Activated CD8-positive, alpha-beta T cell treated with anti-CD3 and anti-CD28 coated beads for 36 hours (primary cell): Measurements from ENCODE around the gene PIK3AP1. TPM values are rescaled to one million over a fixed set of nuclear protein-coding genes. Genes with fewer than 3 reads are reported as not detected.

ENCODE experiments used
- ATAC-seq: fragments of 200-7000 bp; cut with Tn5 transposase; one replicate; pipeline ENCODE4 v1.10.0; 2021; ENCODE audit warnings: mild to moderate bottlenecking, moderate library complexity
- CTCF ChIA-PET: fragments of 350-600 bp; sonication (Branson Sonifier 250); formaldehyde crosslinking; loops from one replicate; lab custom pipeline; 2021; ENCODE audit warnings: antibody characterized with exemption; lab: Charles Lee
- POLR2A ChIA-PET: fragments of 350-600 bp; sonication (Branson Sonifier 250); formaldehyde crosslinking; loops from one replicate; lab custom pipeline; 2021; ENCODE audit warnings: antibody characterized with exemption; lab: Charles Lee
- DNase-seq: peaks from one replicate; pipeline ENCODE4 v3.0.0-alpha.2; 2020
- H3K27ac Mint-ChIP-seq: one replicate; pipeline ENCODE4 v1.8.0; 2021; ENCODE audit warnings: mild to moderate bottlenecking, mixed read lengths
- H3K27me3 Mint-ChIP-seq: one replicate; pipeline ENCODE4 v1.8.0; 2021; ENCODE audit warnings: mixed read lengths
- H3K36me3 Mint-ChIP-seq: one replicate; pipeline ENCODE4 v1.8.0; 2021; ENCODE audit warnings: low read depth, mixed read lengths
- H3K4me1 Mint-ChIP-seq: one replicate; pipeline ENCODE4 v1.8.0; 2021; ENCODE audit warnings: low read depth, mixed read lengths
- H3K4me3 Mint-ChIP-seq: one replicate; pipeline ENCODE4 v1.8.0; 2021; ENCODE audit warnings: mild to moderate bottlenecking, moderate library complexity, mixed read lengths
- H3K9me3 Mint-ChIP-seq: one replicate; pipeline ENCODE4 v1.8.0; 2021; ENCODE audit warnings: mixed read lengths
- CTCF ChIP-seq: fragments of 200-600 bp; IDR thresholded peaks from one replicate; pipeline ENCODE4 v1.8.0; 2022; ENCODE audit warnings: antibody characterized with exemption, mild to moderate bottlenecking
- intact Hi-C: fragments of 100-400 bp; cut with micrococcal nuclease; formaldehyde crosslinking; loops from one replicate; pipeline ENCODE4 v1.10.0; 2022
- total RNA-seq, 2 experiments: library from RNA; stranded (reverse); gene quantifications; one replicate each; pipeline ENCODE4 v1.2.3, GENCODE V29; 2021

PIK3AP1 gene
- total RNA-seq, 2 experiments from 2014 or later: 4.1 to 4.7 TPM

GRCh38 chr10:96573036-96573435 lies 147.3 kb downstream of the PIK3AP1 start:
- ATAC-seq (no peak), DNase-seq (no peak)
- TF ChIP-seq CTCF: no peak
- POLR2A ChIA-PET: no interaction called here
- intact Hi-C loops: no loop called here
- Mint-ChIP-seq H3K4me3 (no peak overlapping the region), H3K9me3 (no peaks in the 10 kb centered on the region), H3K36me3 (peaks cover 53% of the 10 kb centered on the region), H3K27me3 (no peaks in the 10 kb centered on the region), H3K4me1 (peaks cover 68% of the 10 kb centered on the region), H3K27ac (no peak overlapping the region)
- CTCF ChIA-PET: no interaction called here

- no peak for DNase-seq
- ChIA-PET POLR2A (interaction anchor here (0.7 kb wide), 1 partner anchor 9 kb away, joined by 3 read pairs; no protein-coding TSS in a partner anchor), CTCF (interaction anchor here (0.7 to 1.7 kb wide), 2 partner anchors 14 to 58 kb away, joined by 3 to 6 read pairs; partner anchors contain the start of gene TLL2)
- TF ChIP-seq CTCF: no peak
- peaks cover 64% of the 10 kb centered on the region for H3K4me1 Mint-ChIP-seq
- no peak for ATAC-seq
- H3K4me3 Mint-ChIP-seq: no peak overlapping the region
- H3K36me3 Mint-ChIP-seq: peaks cover 57% of the 10 kb centered on the region
- no peak overlapping the region for H3K27ac Mint-ChIP-seq
- intact Hi-C loops: no loop called here
- no peaks in the 10 kb centered on the region for H3K27me3 Mint-ChIP-seq
- no peaks in the 10 kb centered on the region for H3K9me3 Mint-ChIP-seq
These were observed 149.0 kb downstream of the PIK3AP1 start for GRCh38 chr10:96570983-96571964.

GRCh38 chr10:96570511-96570910 lies 149.8 kb downstream of the PIK3AP1 start:
- TF ChIP-seq CTCF: no peak
- CTCF ChIA-PET: interaction anchor here (1.6 to 1.7 kb wide), 2 partner anchors 9 to 57 kb away, joined by 3 to 6 read pairs; partner anchors contain the start of gene TLL2
- H3K27ac Mint-ChIP-seq: no peak overlapping the region
- ATAC-seq: no peak
- intact Hi-C loops: no loop called here
- H3K9me3 Mint-ChIP-seq: no peaks in the 10 kb centered on the region
- POLR2A ChIA-PET: no interaction called here
- peaks cover 54% of the 10 kb centered on the region for H3K36me3 Mint-ChIP-seq
- no peak overlapping the region for H3K4me3 Mint-ChIP-seq
- H3K4me1 Mint-ChIP-seq: peaks cover 66% of the 10 kb centered on the region
- no peak for DNase-seq
- H3K27me3 Mint-ChIP-seq: no peaks in the 10 kb centered on the region

- Mint-ChIP-seq H3K4me1 (peaks cover 53% of the 10 kb centered on the region), H3K4me3 (no peak overlapping the region), H3K27ac (no peak overlapping the region), H3K9me3 (no peaks in the 10 kb centered on the region), H3K27me3 (no peaks in the 10 kb centered on the region), H3K36me3 (peaks cover 45% of the 10 kb centered on the region)
- no peak for TF ChIP-seq CTCF
- ChIA-PET POLR2A (no interaction called here), CTCF (no interaction called here)
- DNase-seq (no peak), ATAC-seq (no peak)
- intact Hi-C loops: no loop called here
These were observed 151.9 kb downstream of the PIK3AP1 start for GRCh38 chr10:96568402-96568801.

GRCh38 chr10:96565774-96566173 lies 154.5 kb downstream of the PIK3AP1 start:
- peaks cover 42% of the 10 kb centered on the region for H3K36me3 Mint-ChIP-seq
- peak; percentile 93 for ATAC-seq
- ChIA-PET CTCF (no interaction called here), POLR2A (no interaction called here)
- no peak overlapping the region for H3K4me3 Mint-ChIP-seq
- H3K27ac Mint-ChIP-seq: no peak overlapping the region
- no peaks in the 10 kb centered on the region for H3K9me3 Mint-ChIP-seq
- TF ChIP-seq CTCF: no peak
- no peak for DNase-seq
- H3K27me3 Mint-ChIP-seq: no peaks in the 10 kb centered on the region
- peaks cover 39% of the 10 kb centered on the region for H3K4me1 Mint-ChIP-seq
- intact Hi-C loops: no loop called here
